HEK293 (cell line): ENCODE data around the gene VPS35L.

Experiments
- KLF17 ChIP-seq: fragments of 450-650 bp; formaldehyde crosslinking; IDR thresholded peaks from 2 replicates; pipeline ENCODE4 v1.5.1; 2016; ENCODE audit warnings: missing biosample characterization, missing genetic modification characterization
- TCF7L2 ChIP-seq: IDR thresholded peaks from 2 replicates; pipeline ENCODE4 v1.6.1; 2011; ENCODE audit warnings: low read depth, mild to moderate bottlenecking, inconsistent platforms, low read length, moderate library complexity, borderline replicate concordance
- ZBTB11 ChIP-seq: fragments of 450-650 bp; formaldehyde crosslinking; conservative IDR thresholded peaks from 2 replicates; pipeline ENCODE4 v1.5.1; 2016; ENCODE audit warnings: low read depth, missing biosample characterization, missing genetic modification characterization
- ZNF10 ChIP-seq: fragments of 450-650 bp; formaldehyde crosslinking; IDR thresholded peaks from 2 replicates; pipeline ENCODE4 v1.5.1; 2017; ENCODE audit warnings: missing biosample characterization, missing genetic modification characterization
- ZNF114 ChIP-seq: fragments of 450-650 bp; formaldehyde crosslinking; IDR thresholded peaks from 2 replicates; pipeline ENCODE4 v1.5.0; 2017; ENCODE audit warnings: missing biosample characterization, missing genetic modification characterization
- ZNF138 ChIP-seq: fragments of 450-650 bp; formaldehyde crosslinking; IDR thresholded peaks from 2 replicates; pipeline ENCODE4 v1.5.1; 2016; ENCODE audit warnings: missing biosample characterization, missing genetic modification characterization, borderline replicate concordance
- ZNF140 ChIP-seq: fragments of 450-650 bp; formaldehyde crosslinking; IDR thresholded peaks from 2 replicates; pipeline ENCODE4 v1.5.1; 2016; ENCODE audit warnings: missing biosample characterization, missing genetic modification characterization
- ZNF155 ChIP-seq: fragments of 450-650 bp; formaldehyde crosslinking; IDR thresholded peaks from 2 replicates; pipeline ENCODE4 v1.5.1; 2016; ENCODE audit warnings: missing biosample characterization, missing genetic modification characterization
- ZNF16 ChIP-seq: fragments of 450-650 bp; formaldehyde crosslinking; IDR thresholded peaks from 2 replicates; pipeline ENCODE4 v1.5.1; 2016; ENCODE audit warnings: low read depth, missing biosample characterization, missing genetic modification characterization
- ZNF324 ChIP-seq: fragments of 450-650 bp; formaldehyde crosslinking; IDR thresholded peaks from 2 replicates; pipeline ENCODE4 v1.5.1; 2016; ENCODE audit warnings: missing biosample characterization, missing genetic modification characterization
- ZNF335 ChIP-seq: fragments of 450-650 bp; formaldehyde crosslinking; conservative IDR thresholded peaks from 2 replicates; pipeline ENCODE4 v1.5.1; 2016; ENCODE audit warnings: missing biosample characterization, missing genetic modification characterization
- ZNF341 ChIP-seq: fragments of 450-650 bp; formaldehyde crosslinking; IDR thresholded peaks from 2 replicates; pipeline ENCODE4; 2016; ENCODE audit warnings: low read depth, missing biosample characterization, missing genetic modification characterization
- ZNF362 ChIP-seq: fragments of 450-650 bp; formaldehyde crosslinking; IDR thresholded peaks from 2 replicates; pipeline ENCODE4 v1.5.1; 2016; ENCODE audit warnings: missing biosample characterization, missing genetic modification characterization
- ZNF366 ChIP-seq: fragments of 450-650 bp; formaldehyde crosslinking; conservative IDR thresholded peaks from 2 replicates; pipeline ENCODE4 v1.5.1; 2016; ENCODE audit warnings: missing biosample characterization, missing genetic modification characterization
- ZNF501 ChIP-seq: fragments of 450-650 bp; formaldehyde crosslinking; IDR thresholded peaks from 2 replicates; pipeline ENCODE4 v1.5.1; 2016; ENCODE audit warnings: missing biosample characterization, missing genetic modification characterization
- ZNF529 ChIP-seq: fragments of 450-650 bp; formaldehyde crosslinking; IDR thresholded peaks from 2 replicates; pipeline ENCODE4 v1.5.1; 2017; ENCODE audit warnings: missing genetic modification characterization, missing biosample characterization; ENCODE audit not compliant: insufficient replicate concordance
- ZNF610 ChIP-seq: fragments of 450-650 bp; formaldehyde crosslinking; IDR thresholded peaks from 2 replicates; pipeline ENCODE4 v1.5.1; 2016; ENCODE audit warnings: missing biosample characterization, missing genetic modification characterization, borderline replicate concordance
- ZNF623 ChIP-seq: fragments of 450-650 bp; formaldehyde crosslinking; IDR thresholded peaks from 2 replicates; pipeline ENCODE4 v1.5.1; 2016; ENCODE audit warnings: missing biosample characterization, missing genetic modification characterization
- ZNF626 ChIP-seq: fragments of 450-650 bp; sonication (Bioruptor Pico); formaldehyde crosslinking; IDR thresholded peaks from 2 replicates; pipeline ENCODE4 v1.5.1; 2018; ENCODE audit warnings: missing biosample characterization, missing genetic modification characterization, inconsistent platforms
- ZNF629 ChIP-seq: fragments of 450-650 bp; formaldehyde crosslinking; IDR thresholded peaks from 2 replicates; pipeline ENCODE4 v1.5.1; 2017; ENCODE audit warnings: missing biosample characterization, missing genetic modification characterization
- ZNF664 ChIP-seq: fragments of 450-650 bp; formaldehyde crosslinking; IDR thresholded peaks from 2 replicates; pipeline ENCODE4 v1.5.1; 2016; ENCODE audit warnings: missing biosample characterization, missing genetic modification characterization
- ZNF677 ChIP-seq: fragments of 450-650 bp; IDR thresholded peaks from 2 replicates; pipeline ENCODE4 v1.5.0; 2018; ENCODE audit warnings: missing biosample characterization, mild to moderate bottlenecking, missing genetic modification characterization, moderate library complexity
- ZNF830 ChIP-seq: fragments of 450-650 bp; IDR thresholded peaks from 2 replicates; pipeline ENCODE4 v1.5.0; 2018; ENCODE audit warnings: missing biosample characterization, missing genetic modification characterization, low read depth, mild to moderate bottlenecking, moderate library complexity
- ZNF837 ChIP-seq: fragments of 450-650 bp; formaldehyde crosslinking; IDR thresholded peaks from 2 replicates; pipeline ENCODE4 v1.5.1; 2016; ENCODE audit warnings: missing biosample characterization, missing genetic modification characterization
- ZSCAN5A ChIP-seq: fragments of 450-650 bp; formaldehyde crosslinking; IDR thresholded peaks from 2 replicates; pipeline ENCODE4 v1.5.1; 2016; ENCODE audit warnings: missing biosample characterization, missing genetic modification characterization
- TF ChIP-seq, protein P1 (sequence below): fragments of 450-650 bp; formaldehyde crosslinking; IDR thresholded peaks from 2 replicates; pipeline ENCODE4 v1.5.1; 2016; ENCODE audit warnings: missing biosample characterization, missing genetic modification characterization
- TF ChIP-seq, protein P2 (sequence below): fragments of 450-650 bp; IDR thresholded peaks from 2 replicates; pipeline ENCODE4 v1.5.1; 2018; ENCODE audit warnings: missing biosample characterization, mild to moderate bottlenecking, missing genetic modification characterization
- TF ChIP-seq, protein P3 (sequence below): fragments of 450-650 bp; formaldehyde crosslinking; optimal IDR thresholded peaks from 2 replicates; pipeline ENCODE3; 2016; ENCODE audit warnings: missing biosample characterization, mild to moderate bottlenecking, missing genetic modification characterization

VPS35L gene

GRCh38 chr16:19523559-19524355 is 31.7 kb upstream of the VPS35L start, which contains the start of gene CCP110 (continued):
- TF ChIP-seq ZNF362 (tag by site-specific recombination), result no peak
- TF ChIP-seq ZNF366, result no peak
- no peak for TF ChIP-seq ZNF529 (tag by site-specific recombination)
- no peak for TF ChIP-seq ZNF155 (tag by site-specific recombination)
- peak; percentile 42; the same call in 1 of the 2 replicates for TF ChIP-seq KLF17
- TF ChIP-seq TCF7L2, result no peak
- TF ChIP-seq ZNF664 (tag by site-specific recombination), result no peak
- no peak for TF ChIP-seq ZNF16 (tag by site-specific recombination)
- no peak for TF ChIP-seq ZNF830 (tag by site-specific recombination)
- no peak for TF ChIP-seq ZNF626 (tag by site-specific recombination)
- no peak for TF ChIP-seq ZNF10 (tag by site-specific recombination)
- TF ChIP-seq ZNF837 (tag by site-specific recombination), result no peak
- no peak for TF ChIP-seq ZNF140 (tag by site-specific recombination)
- 0 out of 2 replicates have a peak, but pooled peaks have one; percentile 35 for TF ChIP-seq ZSCAN5A (tag by site-specific recombination)
- no peak for TF ChIP-seq ZNF114 (tag by site-specific recombination)
- no peak for TF ChIP-seq ZNF677 (tag by site-specific recombination)
- peak; percentile 77 for TF ChIP-seq ZNF324
- TF ChIP-seq, protein P1, sequence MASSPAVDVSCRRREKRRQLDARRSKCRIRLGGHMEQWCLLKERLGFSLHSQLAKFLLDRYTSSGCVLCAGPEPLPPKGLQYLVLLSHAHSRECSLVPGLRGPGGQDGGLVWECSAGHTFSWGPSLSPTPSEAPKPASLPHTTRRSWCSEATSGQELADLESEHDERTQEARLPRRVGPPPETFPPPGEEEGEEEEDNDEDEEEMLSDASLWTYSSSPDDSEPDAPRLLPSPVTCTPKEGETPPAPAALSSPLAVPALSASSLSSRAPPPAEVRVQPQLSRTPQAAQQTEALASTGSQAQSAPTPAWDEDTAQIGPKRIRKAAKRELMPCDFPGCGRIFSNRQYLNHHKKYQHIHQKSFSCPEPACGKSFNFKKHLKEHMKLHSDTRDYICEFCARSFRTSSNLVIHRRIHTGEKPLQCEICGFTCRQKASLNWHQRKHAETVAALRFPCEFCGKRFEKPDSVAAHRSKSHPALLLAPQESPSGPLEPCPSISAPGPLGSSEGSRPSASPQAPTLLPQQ (tag by site-specific recombination), result peak; percentile 61
- TF ChIP-seq ZBTB11 (tag by site-specific recombination), result peak; percentile 92
- TF ChIP-seq, protein P2, sequence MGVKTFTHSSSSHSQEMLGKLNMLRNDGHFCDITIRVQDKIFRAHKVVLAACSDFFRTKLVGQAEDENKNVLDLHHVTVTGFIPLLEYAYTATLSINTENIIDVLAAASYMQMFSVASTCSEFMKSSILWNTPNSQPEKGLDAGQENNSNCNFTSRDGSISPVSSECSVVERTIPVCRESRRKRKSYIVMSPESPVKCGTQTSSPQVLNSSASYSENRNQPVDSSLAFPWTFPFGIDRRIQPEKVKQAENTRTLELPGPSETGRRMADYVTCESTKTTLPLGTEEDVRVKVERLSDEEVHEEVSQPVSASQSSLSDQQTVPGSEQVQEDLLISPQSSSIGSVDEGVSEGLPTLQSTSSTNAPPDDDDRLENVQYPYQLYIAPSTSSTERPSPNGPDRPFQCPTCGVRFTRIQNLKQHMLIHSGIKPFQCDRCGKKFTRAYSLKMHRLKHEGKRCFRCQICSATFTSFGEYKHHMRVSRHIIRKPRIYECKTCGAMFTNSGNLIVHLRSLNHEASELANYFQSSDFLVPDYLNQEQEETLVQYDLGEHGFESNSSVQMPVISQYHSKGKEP (tag by site-specific recombination), result no peak
- TF ChIP-seq ZNF341 (tag by site-specific recombination), result peak; percentile 43; the same call in 1 of the 2 replicates
- no peak for TF ChIP-seq ZNF610 (tag by site-specific recombination)
- TF ChIP-seq ZNF623 (tag by site-specific recombination), result no peak
- peak; percentile 90 for TF ChIP-seq ZNF629 (tag by site-specific recombination)
- TF ChIP-seq, protein P3, sequence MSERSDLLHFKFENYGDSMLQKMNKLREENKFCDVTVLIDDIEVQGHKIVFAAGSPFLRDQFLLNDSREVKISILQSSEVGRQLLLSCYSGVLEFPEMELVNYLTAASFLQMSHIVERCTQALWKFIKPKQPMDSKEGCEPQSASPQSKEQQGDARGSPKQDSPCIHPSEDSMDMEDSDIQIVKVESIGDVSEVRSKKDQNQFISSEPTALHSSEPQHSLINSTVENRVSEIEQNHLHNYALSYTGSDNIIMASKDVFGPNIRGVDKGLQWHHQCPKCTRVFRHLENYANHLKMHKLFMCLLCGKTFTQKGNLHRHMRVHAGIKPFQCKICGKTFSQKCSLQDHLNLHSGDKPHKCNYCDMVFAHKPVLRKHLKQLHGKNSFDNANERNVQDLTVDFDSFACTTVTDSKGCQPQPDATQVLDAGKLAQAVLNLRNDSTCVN (tag by site-specific recombination), result peak; percentile 46
- TF ChIP-seq ZNF501, result 0 out of 2 replicates have a peak, but pooled peaks have one; percentile 68
- TF ChIP-seq ZNF138 (tag by site-specific recombination), result no peak
- peak; percentile 98 for TF ChIP-seq ZNF335 (tag by site-specific recombination)
